Right ventricle myocardium superior (tissue), 1 donor: Measurements from ENCODE around the gene KLF7. TPM values are rescaled to one million over a fixed set of nuclear protein-coding genes. Genes with fewer than 3 reads are reported as not detected.

Experiments
- microRNA-seq: library from miRNA; unstranded; fragments of <30 nt; microRNA quantifications from one replicate; pipeline ENCODE4 v1.2.0, GENCODE V29; 2020
- total RNA-seq: library from RNA; stranded (reverse); fragmentation: NEBNext Ultra II Directional; extraction: Animal tissue kit (Norgen Biotek cat#: 25700); gene quantifications from one replicate; pipeline ENCODE4 v1.2.1, GENCODE V29; 2021
- donor health status: DM: no; HTN: yes; CAD: no; lungs with severe emphysema.

KLF7 gene
- total RNA-seq, 1 donor from 2014 or later: 19.2 TPM

Small RNAs within 50 kb of the gene (microRNA-seq; reads per million reads assigned to microRNA genes)
- gene MIR2355 (13.3 reads per million, percentile 30 among the genes with 10 or more reads in this experiment), gene MIR7845 (1.3 reads per million)

Other genes with a start within 250 kb of the KLF7 start
- gene CPO, start 226.4 kb downstream of the KLF7 start, total RNA-seq: not detected